IMR-90 (cell line): ENCODE results near the gene SYTL4. TPM values are rescaled to one million over a fixed set of nuclear protein-coding genes. Genes with fewer than 3 reads are reported as not detected.

ENCODE experiments used
- ATAC-seq: fragments of 200-7000 bp; cut with Tn5 transposase; 2 replicates; pipeline ENCODE4 v1.9.1; 2020; ENCODE audit warnings: low read depth, mild to moderate bottlenecking, moderate library complexity
- BruUV-seq: library from RNA; stranded (reverse); fragments of 400-500 nt; replicated peaks from 2 replicates; lab custom pipeline; 2021; lab: Mats Ljungman, UMichigan
- CTCF ChIA-PET: fragments of 300-600 bp; formaldehyde crosslinking; extraction: SDS; loops from one replicate; lab custom pipeline; 2021; ENCODE audit warnings: antibody characterized with exemption; lab: Yijun Ruan, JAX
- POLR2A ChIA-PET: fragments of 300-600 bp; sonication (Branson Sonifier 250); formaldehyde crosslinking; loops from one replicate; lab custom pipeline; 2022; ENCODE audit warnings: antibody characterized with exemption; ENCODE audit not compliant: unreplicated experiment; lab: Charles Lee
- DNase-seq: peaks from one replicate; pipeline ENCODE4 v3.0.0; 2013
- H2AFZ ChIP-seq: replicated peaks from 2 replicates; pipeline ENCODE3; 2013; ENCODE audit warnings: low read length, mild to moderate bottlenecking; ENCODE audit not compliant: poor library complexity
- H2AK5ac ChIP-seq: 2 replicates; pipeline ENCODE4 v1.6.1; 2013; ENCODE audit warnings: low read depth, low read length, inconsistent platforms
- H2AK9ac ChIP-seq: replicated peaks from 2 replicates; pipeline ENCODE3; 2013; ENCODE audit warnings: mild to moderate bottlenecking, low read depth, low read length, moderate library complexity; ENCODE audit not compliant: poor library complexity
- H2BK120ac ChIP-seq: 2 replicates; pipeline ENCODE4 v1.6.1; 2013; ENCODE audit warnings: low read depth, low read length, inconsistent platforms
- H2BK15ac ChIP-seq: 3 replicates; pipeline ENCODE4 v1.6.1; 2013; ENCODE audit warnings: low read depth, low read length, inconsistent platforms
- H2BK20ac ChIP-seq: 2 replicates; pipeline ENCODE4 v1.6.1; 2013; ENCODE audit warnings: low read depth, mild to moderate bottlenecking, inconsistent platforms, low read length, moderate library complexity
- H2BK5ac ChIP-seq: 2 replicates; pipeline ENCODE4 v1.6.1; 2013; ENCODE audit warnings: mild to moderate bottlenecking, low read depth, low read length, inconsistent platforms; ENCODE audit not compliant: poor library complexity, severe bottlenecking
- H3K14ac ChIP-seq: replicated peaks from 2 replicates; pipeline ENCODE4 v1.6.1; 2013; ENCODE audit warnings: low read depth, low read length, inconsistent platforms
- H3K18ac ChIP-seq: 2 replicates; pipeline ENCODE4 v1.6.1; 2013; ENCODE audit warnings: low read depth, low read length, control low read depth
- H3K23ac ChIP-seq: 2 replicates; pipeline ENCODE4 v1.6.1; 2013; ENCODE audit warnings: low read depth, low read length, inconsistent platforms
- H3K27ac ChIP-seq: 2 replicates; pipeline ENCODE4 v1.5.1; 2013; ENCODE audit warnings: mild to moderate bottlenecking, control low read depth, low read length; ENCODE audit not compliant: insufficient read depth
- H3K27me3 ChIP-seq: 2 replicates; pipeline ENCODE4 v1.6.1; 2013; ENCODE audit warnings: low read length; ENCODE audit not compliant: control insufficient read depth, insufficient read depth
- H3K36me3 ChIP-seq: 2 replicates; pipeline ENCODE4 v1.6.1; 2013; ENCODE audit warnings: low read length, mixed read lengths; ENCODE audit not compliant: control insufficient read depth, insufficient read depth
- H3K4ac ChIP-seq: 2 replicates; pipeline ENCODE4 v1.6.1; 2013; ENCODE audit warnings: low read depth, low read length, inconsistent platforms
- H3K4me1 ChIP-seq: 2 replicates; pipeline ENCODE4 v1.6.1; 2013; ENCODE audit warnings: low read length, mixed read lengths; ENCODE audit not compliant: control insufficient read depth, insufficient read depth
- H3K4me2 ChIP-seq: 2 replicates; pipeline ENCODE4 v1.6.1; 2013; ENCODE audit warnings: low read depth, mild to moderate bottlenecking, control low read depth, low read length, moderate library complexity
- H3K4me3 ChIP-seq: 2 replicates; pipeline ENCODE4 v1.5.1; 2013; ENCODE audit warnings: low read depth, mild to moderate bottlenecking, control low read depth, low read length, moderate library complexity; ENCODE audit not compliant: insufficient read depth
- H3K56ac ChIP-seq: 2 replicates; pipeline ENCODE4 v1.6.1; 2013; ENCODE audit warnings: low read length, inconsistent platforms; ENCODE audit not compliant: insufficient read depth; ENCODE audit errors: extremely low read depth
- H3K79me1 ChIP-seq, 2 experiments: 2 replicates each; pipeline ENCODE4 v1.6.1; 2013; ENCODE audit warnings: low read length in 2 of 2, inconsistent platforms in 1 of 2, low read depth in 1 of 2
- H3K9ac ChIP-seq: 2 replicates; pipeline ENCODE4 v1.6.1; 2013; ENCODE audit warnings: low read depth, low read length, control low read depth
- H3K9me1 ChIP-seq: 2 replicates; pipeline ENCODE4 v1.6.1; 2013; ENCODE audit warnings: low read length, inconsistent platforms; ENCODE audit not compliant: insufficient read depth
- H3K9me3 ChIP-seq: 2 replicates; pipeline ENCODE4 v1.6.1; 2013; ENCODE audit warnings: low read length; ENCODE audit not compliant: control insufficient read depth, insufficient read depth
- H4K20me1 ChIP-seq: 2 replicates; pipeline ENCODE4 v1.6.1; 2013; ENCODE audit warnings: low read length, inconsistent platforms; ENCODE audit not compliant: insufficient read depth
- H4K5ac ChIP-seq: 2 replicates; pipeline ENCODE4 v1.6.1; 2013; ENCODE audit warnings: mild to moderate bottlenecking, low read depth, low read length, control low read depth
- H4K8ac ChIP-seq, 2 experiments: 2 replicates each; pipeline ENCODE4 v1.6.1; 2013; ENCODE audit warnings: low read depth in 2 of 2, low read length in 2 of 2, control low read depth in 1 of 2, inconsistent platforms in 1 of 2
- H4K91ac ChIP-seq: 2 replicates; pipeline ENCODE4 v1.6.1; 2013; ENCODE audit warnings: low read depth, low read length, inconsistent platforms; ENCODE audit not compliant: insufficient read depth
- BHLHE40 ChIP-seq: fragments of 150-350 bp; IDR thresholded peaks from 2 replicates; pipeline ENCODE4 v1.6.1; 2016; ENCODE audit warnings: mild to moderate bottlenecking, low read depth, low read length
- CEBPB ChIP-seq: IDR thresholded peaks from 2 replicates; pipeline ENCODE4 v1.6.1; 2012; ENCODE audit warnings: low read depth, low read length, improper control_type of control experiment
- CHD1 ChIP-seq: IDR thresholded peaks from 2 replicates; pipeline ENCODE4 v1.6.1; 2012; ENCODE audit warnings: low read depth, low read length, improper control_type of control experiment
- FOS ChIP-seq: fragments of 150-350 bp; IDR thresholded peaks from 2 replicates; pipeline ENCODE4 v1.6.1; 2016; ENCODE audit warnings: low read depth, low read length
- MAFK ChIP-seq: IDR thresholded peaks from 2 replicates; pipeline ENCODE4 v1.6.1; 2012; ENCODE audit warnings: low read depth, low read length, improper control_type of control experiment
- MAZ ChIP-seq: IDR thresholded peaks from 2 replicates; pipeline ENCODE4 v1.6.1; 2012; ENCODE audit warnings: low read depth, mild to moderate bottlenecking, low read length, improper control_type of control experiment, moderate library complexity, borderline replicate concordance
- RAD21 ChIP-seq: IDR thresholded peaks from 2 replicates; pipeline ENCODE4 v1.6.1; 2012; ENCODE audit warnings: low read length, improper control_type of control experiment
- RCOR1 ChIP-seq: IDR thresholded peaks from 2 replicates; pipeline ENCODE4 v1.6.1; 2012; ENCODE audit warnings: mild to moderate bottlenecking, low read length, improper control_type of control experiment; ENCODE audit not compliant: insufficient replicate concordance
- WGBS, 2 experiments: methylation state at CpG; one replicate each; pipeline versions ENCODE4 v1.1.5 to v1.1.7; 2013; ENCODE audit warnings: missing lambda C conversion rate in 2 of 2; ENCODE audit not compliant: insufficient read length in 1 of 2; ENCODE audit errors: extremely low coverage in 2 of 2; 5-methylcytosine and 5-hydroxymethylcytosine counted together
- dilution Hi-C: fragments of 300-500 bp; cut with HindIII; formaldehyde crosslinking; loops from one replicate; pipeline ENCODE4 v1.14.3; 2018; ENCODE audit warnings: low sequenced_read_pairs; ENCODE audit not compliant: unreplicated experiment
- in situ Hi-C: fragments of 300-500 bp; cut with MboI; formaldehyde crosslinking; loops from 3 replicates; pipeline ENCODE4 v1.14.3; 2019; ENCODE audit warnings: low sequenced_read_pairs, inconsistent platforms, mixed read lengths
- intact Hi-C: fragments of 100-400 bp; cut with micrococcal nuclease; formaldehyde crosslinking; loops from 2 replicates; pipeline ENCODE4 v1.10.0; 2022
- polyA plus RNA-seq, 3 experiments: library from polyadenylated mRNA; depleted of rRNA; stranded (reverse); fragments of >200 nt; gene quantifications; 2 replicates each; pipeline ENCODE4 v1.2.3, GENCODE V29; 2012; ENCODE audit warnings: low replicate concordance in 1 of 3
- total RNA-seq: library from RNA; depleted of rRNA; stranded (reverse); fragments of >200 nt; gene quantifications from 2 replicates; pipeline ENCODE4 v1.2.3, GENCODE V29; 2012
- TF ChIP-seq, protein P1 (sequence below): fragments of 150-350 bp; IDR thresholded peaks from 2 replicates; pipeline ENCODE4 v1.6.1; 2017; ENCODE audit warnings: mild to moderate bottlenecking, antibody characterized with exemption, low read length, low read depth
- TF ChIP-seq, protein P2 (sequence below): conservative IDR thresholded peaks from 2 replicates; pipeline ENCODE4 v1.5.1; 2012; ENCODE audit warnings: mild to moderate bottlenecking, low read depth, low read length, improper control_type of control experiment

The SYTL4 gene
- total and polyA plus RNA-seq, 2 of the 4 experiments (the other 2 are of a cell fraction): 2.3 to 2.4 TPM

DNA sequence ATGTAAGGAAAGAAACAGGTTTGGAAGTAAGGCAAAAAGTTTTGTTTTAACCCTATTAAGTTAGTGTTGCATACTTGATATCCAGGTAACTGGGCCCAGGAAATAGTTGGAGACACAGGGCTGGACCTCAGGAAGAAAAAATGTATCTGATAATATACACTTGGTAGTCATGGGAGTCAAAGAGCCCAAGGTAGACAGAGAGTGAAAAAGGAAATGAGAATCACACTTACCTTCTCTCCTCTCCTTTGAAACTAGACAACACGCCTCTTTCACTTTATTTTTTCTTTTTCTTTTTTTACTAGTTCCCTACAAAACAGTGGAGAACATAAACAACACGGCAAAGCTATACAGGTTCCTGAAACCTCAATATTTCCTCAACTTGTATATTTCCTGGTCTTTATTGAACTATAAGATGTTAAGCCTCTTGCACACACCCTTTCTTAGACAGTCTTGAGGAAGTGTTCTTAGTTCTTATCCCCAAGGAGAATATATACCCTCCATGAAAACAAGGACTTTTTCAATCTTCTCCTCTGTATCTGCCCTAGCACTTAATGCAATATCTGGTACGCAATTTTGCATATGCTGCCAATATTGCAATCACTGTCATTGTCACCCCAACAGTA is 27.2 kb downstream of the SYTL4 start:
- no peak overlapping the region for H3K18ac ChIP-seq
- POLR2A ChIA-PET: no interaction called here
- no peak overlapping the region for H3K4ac ChIP-seq
- DNase-seq (no peak), ATAC-seq (no peak)
- no peak overlapping the region for H3K23ac ChIP-seq
- H4K8ac ChIP-seq: no peak overlapping the region
- no peaks in the 10 kb centered on the region for H3K9me3 ChIP-seq
- no peaks in the 10 kb centered on the region for H3K9me1 ChIP-seq
- no peak overlapping the region for H2AK9ac ChIP-seq
- H2AK5ac ChIP-seq: no peak overlapping the region
- H2BK120ac ChIP-seq: no peak overlapping the region
- intact Hi-C loops: no loop called here
- H4K20me1 ChIP-seq: no peaks in the 10 kb centered on the region
- H3K9ac ChIP-seq: no peak overlapping the region
- no peak overlapping the region for H2BK5ac ChIP-seq
- H3K79me1 ChIP-seq: no peaks in the 10 kb centered on the region
- no peaks in the 10 kb centered on the region for H3K36me3 ChIP-seq
- H3K27ac ChIP-seq: no peak overlapping the region
- H3K4me3 ChIP-seq: no peak overlapping the region
- H2AFZ ChIP-seq: no peak overlapping the region
- CTCF ChIA-PET: no interaction called here
- no peak overlapping the region for H3K4me2 ChIP-seq
- WGBS, 2 experiments: no CpG with 5 or more reads among the region's 3 CpGs
- dilution Hi-C loops: no loop called here
- BruUV-seq: no TSS peak
- no peak overlapping the region for H3K56ac ChIP-seq
- H3K4me1 ChIP-seq: no peaks in the 10 kb centered on the region
- no peak overlapping the region for H3K14ac ChIP-seq
- H3K27me3 ChIP-seq: peaks cover 1% of the 10 kb centered on the region
- no peak overlapping the region for H4K91ac ChIP-seq
- no peak overlapping the region for H2BK15ac ChIP-seq
- H2BK20ac ChIP-seq: no peak overlapping the region
- H4K5ac ChIP-seq: no peak overlapping the region
- TF ChIP-seq BHLHE40 (no peak), CHD1 (no peak), MAZ (no peak), RCOR1 (no peak), MAFK (no peak), FOS (no peak), CEBPB (no peak), RAD21 (no peak)
- TF ChIP-seq, protein P1, sequence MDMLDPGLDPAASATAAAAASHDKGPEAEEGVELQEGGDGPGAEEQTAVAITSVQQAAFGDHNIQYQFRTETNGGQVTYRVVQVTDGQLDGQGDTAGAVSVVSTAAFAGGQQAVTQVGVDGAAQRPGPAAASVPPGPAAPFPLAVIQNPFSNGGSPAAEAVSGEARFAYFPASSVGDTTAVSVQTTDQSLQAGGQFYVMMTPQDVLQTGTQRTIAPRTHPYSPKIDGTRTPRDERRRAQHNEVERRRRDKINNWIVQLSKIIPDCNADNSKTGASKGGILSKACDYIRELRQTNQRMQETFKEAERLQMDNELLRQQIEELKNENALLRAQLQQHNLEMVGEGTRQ: no peak
- TF ChIP-seq, protein P2, sequence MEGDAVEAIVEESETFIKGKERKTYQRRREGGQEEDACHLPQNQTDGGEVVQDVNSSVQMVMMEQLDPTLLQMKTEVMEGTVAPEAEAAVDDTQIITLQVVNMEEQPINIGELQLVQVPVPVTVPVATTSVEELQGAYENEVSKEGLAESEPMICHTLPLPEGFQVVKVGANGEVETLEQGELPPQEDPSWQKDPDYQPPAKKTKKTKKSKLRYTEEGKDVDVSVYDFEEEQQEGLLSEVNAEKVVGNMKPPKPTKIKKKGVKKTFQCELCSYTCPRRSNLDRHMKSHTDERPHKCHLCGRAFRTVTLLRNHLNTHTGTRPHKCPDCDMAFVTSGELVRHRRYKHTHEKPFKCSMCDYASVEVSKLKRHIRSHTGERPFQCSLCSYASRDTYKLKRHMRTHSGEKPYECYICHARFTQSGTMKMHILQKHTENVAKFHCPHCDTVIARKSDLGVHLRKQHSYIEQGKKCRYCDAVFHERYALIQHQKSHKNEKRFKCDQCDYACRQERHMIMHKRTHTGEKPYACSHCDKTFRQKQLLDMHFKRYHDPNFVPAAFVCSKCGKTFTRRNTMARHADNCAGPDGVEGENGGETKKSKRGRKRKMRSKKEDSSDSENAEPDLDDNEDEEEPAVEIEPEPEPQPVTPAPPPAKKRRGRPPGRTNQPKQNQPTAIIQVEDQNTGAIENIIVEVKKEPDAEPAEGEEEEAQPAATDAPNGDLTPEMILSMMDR: no peak
- in situ Hi-C loops: no loop called here
